HEK293T (cell line): ENCODE measurements around the gene ZDHHC18.

Experiments used
- CTCF ChIA-PET: fragments of 350-600 bp; formaldehyde crosslinking; extraction: SDS; loops from one replicate; lab custom pipeline; 2021; ENCODE audit warnings: antibody characterized with exemption, inconsistent platforms; lab: Yijun Ruan, JAX
- POLR2A ChIA-PET: fragments of 350-600 bp; formaldehyde crosslinking; extraction: SDS; loops from one replicate; lab custom pipeline; 2020; ENCODE audit warnings: antibody characterized with exemption, inconsistent platforms; lab: Yijun Ruan, JAX
- DNase-seq: peaks from one replicate; pipeline ENCODE4 v3.0.0; 2012; ENCODE audit warnings: mixed read lengths; ENCODE audit errors: extremely low spot score
- ARNT ChIP-seq: fragments of 450-650 bp; IDR thresholded peaks from 2 replicates; pipeline ENCODE4 v1.6.1; 2017; ENCODE audit warnings: mild to moderate bottlenecking
- BHLHE40 ChIP-seq: fragments of 450-650 bp; IDR thresholded peaks from 2 replicates; pipeline ENCODE4 v1.6.1; 2016; ENCODE audit warnings: mild to moderate bottlenecking, moderate library complexity, borderline replicate concordance
- CTBP1 ChIP-seq: fragments of 450-650 bp; IDR thresholded peaks from 2 replicates; pipeline ENCODE4 v1.6.1; 2016; ENCODE audit warnings: borderline replicate concordance
- ELF4 ChIP-seq: fragments of 450-650 bp; IDR thresholded peaks from 2 replicates; pipeline ENCODE4 v1.6.1; 2017; ENCODE audit warnings: antibody characterized with exemption
- FOXA1 ChIP-seq: fragments of 450-650 bp; IDR thresholded peaks from 2 replicates; pipeline ENCODE4 v1.6.1; 2016; ENCODE audit warnings: mild to moderate bottlenecking
- FOXK2 ChIP-seq: fragments of 450-650 bp; IDR thresholded peaks from 2 replicates; pipeline ENCODE4 v1.6.1; 2016; ENCODE audit warnings: mild to moderate bottlenecking
- FOXM1 ChIP-seq: fragments of 450-650 bp; IDR thresholded peaks from 2 replicates; pipeline ENCODE4 v1.6.1; 2017; ENCODE audit warnings: mild to moderate bottlenecking, borderline replicate concordance
- HDGF ChIP-seq: fragments of 450-650 bp; IDR thresholded peaks from 2 replicates; pipeline ENCODE4 v1.6.1; 2017; ENCODE audit warnings: antibody characterized with exemption, borderline replicate concordance
- L3MBTL2 ChIP-seq: fragments of 450-650 bp; conservative IDR thresholded peaks from 2 replicates; pipeline ENCODE4 v1.6.1; 2016; ENCODE audit warnings: mild to moderate bottlenecking
- LEF1 ChIP-seq: fragments of 450-650 bp; IDR thresholded peaks from 2 replicates; pipeline ENCODE4 v1.6.1; 2017; ENCODE audit warnings: mild to moderate bottlenecking, borderline replicate concordance
- NFRKB ChIP-seq: fragments of 450-650 bp; IDR thresholded peaks from 2 replicates; pipeline ENCODE4 v1.6.1; 2016; ENCODE audit warnings: mild to moderate bottlenecking, moderate library complexity
- SP1 ChIP-seq: fragments of 450-650 bp; IDR thresholded peaks from 2 replicates; pipeline ENCODE4 v1.6.1; 2017
- SUZ12 ChIP-seq: fragments of 450-650 bp; IDR thresholded peaks from 2 replicates; pipeline ENCODE4 v1.6.1; 2016; ENCODE audit warnings: mild to moderate bottlenecking
- TARDBP ChIP-seq: fragments of 450-650 bp; IDR thresholded peaks from 2 replicates; pipeline ENCODE4 v1.6.1; 2016
- ZNF384 ChIP-seq: fragments of 450-650 bp; IDR thresholded peaks from 2 replicates; pipeline ENCODE4 v1.6.1; 2016
- TF ChIP-seq, protein P1 (sequence below): fragments of 450-650 bp; IDR thresholded peaks from 2 replicates; pipeline ENCODE4 v1.6.1; 2016

The ZDHHC18 gene

GRCh38 chr1:26888231-26888630 lies 61.7 kb downstream of the ZDHHC18 start:
- POLR2A ChIA-PET: interaction anchor here (1.1 to 6.0 kb wide), 2 partner anchors 11 to 23 kb away, joined by 6 to 64 read pairs; partner anchors contain the start of gene GPATCH3
- CTCF ChIA-PET: no interaction called here
- DNase-seq: no peak
- TF ChIP-seq ZNF384 (no peak), ARNT (no peak), FOXA1 (no peak), NFRKB (no peak), TARDBP (no peak), HDGF (no peak), CTBP1 (no peak), BHLHE40 (no peak), L3MBTL2 (no peak), FOXK2 (no peak), FOXM1 (no peak), SP1 (no peak), SUZ12 (no peak), ELF4 (no peak), LEF1 (no peak)

- ChIA-PET CTCF (no interaction called here), POLR2A (interaction anchor here (0.6 to 6.0 kb wide), 29 partner anchors 9 to 760 kb away, joined by 3 to 64 read pairs (median 4); partner anchors contain the start of genes GPATCH3, NR0B2 and PIGV)
- DNase-seq: peak; percentile 88
- TF ChIP-seq FOXM1: no peak
- TF ChIP-seq L3MBTL2: peak; percentile 41
- no peak for TF ChIP-seq ARNT
- TF ChIP-seq FOXA1: no peak
- TF ChIP-seq SUZ12: no peak
- no peak; the same call in 1 of the 2 replicates for TF ChIP-seq ELF4
- no peak for TF ChIP-seq ZNF384
Measured at GRCh38 chr1:26889551-26890466, 63.3 kb downstream of the ZDHHC18 start, which contains the start of gene GPN2. Gene GPN2, minus strand, starts transcription at chr1:26890283. Its CDS starts 187 bp downstream, at chr1:26890096.

- no peak for TF ChIP-seq NFRKB
- no peak for DNase-seq
- ChIA-PET POLR2A (interaction anchor here (0.6 to 6.0 kb wide), 30 partner anchors 9 to 759 kb away, joined by 3 to 64 read pairs (median 4); partner anchors contain the start of genes GPATCH3, NR0B2, PIGV and SLC9A1), CTCF (no interaction called here)
Measured at GRCh38 chr1:26890467-26890796, 63.9 kb downstream of the ZDHHC18 start.

- TF ChIP-seq BHLHE40: no peak
- no peak for TF ChIP-seq NFRKB
- no peak for TF ChIP-seq ELF4
- no peak for TF ChIP-seq CTBP1
- TF ChIP-seq TARDBP: no peak
- TF ChIP-seq SP1: no peak
- no peak for TF ChIP-seq ARNT
- TF ChIP-seq HDGF: no peak
- TF ChIP-seq ZNF384: no peak
- TF ChIP-seq L3MBTL2: no peak
- TF ChIP-seq FOXA1: no peak
- no peak for TF ChIP-seq LEF1
- no peak for TF ChIP-seq FOXK2
- no peak for TF ChIP-seq SUZ12
- no peak for TF ChIP-seq FOXM1
- TF ChIP-seq, protein P1, sequence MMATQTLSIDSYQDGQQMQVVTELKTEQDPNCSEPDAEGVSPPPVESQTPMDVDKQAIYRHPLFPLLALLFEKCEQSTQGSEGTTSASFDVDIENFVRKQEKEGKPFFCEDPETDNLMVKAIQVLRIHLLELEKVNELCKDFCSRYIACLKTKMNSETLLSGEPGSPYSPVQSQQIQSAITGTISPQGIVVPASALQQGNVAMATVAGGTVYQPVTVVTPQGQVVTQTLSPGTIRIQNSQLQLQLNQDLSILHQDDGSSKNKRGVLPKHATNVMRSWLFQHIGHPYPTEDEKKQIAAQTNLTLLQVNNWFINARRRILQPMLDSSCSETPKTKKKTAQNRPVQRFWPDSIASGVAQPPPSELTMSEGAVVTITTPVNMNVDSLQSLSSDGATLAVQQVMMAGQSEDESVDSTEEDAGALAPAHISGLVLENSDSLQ: no peak
- CTCF ChIA-PET: no interaction called here
- DNase-seq: no peak
- POLR2A ChIA-PET: no interaction called here
Measured at GRCh38 chr1:26894263-26894662, 67.8 kb downstream of the ZDHHC18 start.

DNA sequence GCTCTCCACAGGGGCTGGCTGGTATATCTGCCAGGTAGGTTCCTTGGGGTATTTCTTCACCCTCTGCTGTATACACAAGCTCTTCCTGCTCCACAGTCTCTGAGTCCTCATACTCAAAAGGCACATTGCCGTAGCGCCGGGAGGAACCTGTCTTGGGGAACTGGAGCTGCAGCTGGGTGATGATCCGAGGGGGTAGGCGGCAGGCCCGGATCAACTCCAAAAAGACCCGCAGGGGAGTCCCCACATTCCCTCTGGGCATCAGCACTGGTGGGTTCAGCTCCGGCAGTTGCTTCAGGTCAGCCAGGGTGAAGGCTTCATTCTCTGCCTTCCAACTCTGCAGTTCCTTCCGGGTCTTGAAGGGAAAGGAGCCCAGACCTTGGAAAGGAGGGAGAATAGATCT lies 70.9 kb downstream of the ZDHHC18 start:
- no peak for DNase-seq
- TF ChIP-seq FOXA1 (no peak), FOXM1 (no peak), SUZ12 (no peak), SP1 (no peak), ELF4 (no peak), ARNT (no peak), ZNF384 (no peak), NFRKB (no peak), FOXK2 (no peak), LEF1 (no peak)
- TF ChIP-seq, protein P1: no peak
- ChIA-PET POLR2A (interaction anchor here (1.4 to 4.1 kb wide), 2 partner anchors 17 to 32 kb away, joined by 3 to 31 read pairs; partner anchors contain the start of gene NR0B2), CTCF (no interaction called here)

GRCh38 chr1:26900001-26900814 lies 73.7 kb downstream of the ZDHHC18 start, which contains the start of gene GPATCH3:
Gene GPATCH3, minus strand, starts transcription at chr1:26900467. Its CDS starts 25 bp downstream, at chr1:26900442.
- TF ChIP-seq SUZ12 (no peak), BHLHE40 (no peak), ELF4 (peak; percentile 84), ZNF384 (no peak), FOXM1 (0 out of 2 replicates have a peak, but pooled peaks have one; percentile 11), SP1 (peak; percentile 76; the same call in 1 of the 2 replicates), NFRKB (peak; percentile 84)
- TF ChIP-seq, protein P1: no peak
- DNase-seq: peak; percentile 94
- CTCF ChIA-PET: no interaction called here
- POLR2A ChIA-PET: interaction anchor here (0.6 to 4.1 kb wide), 21 partner anchors 8 to 912 kb away, joined by 3 to 64 read pairs (median 4); partner anchors contain the start of genes GPN2, NR0B2 and NUDC
